OCI-LY7 (cell line): ENCODE measurements around the gene BRCA2. TPM values are rescaled to one million over a fixed set of nuclear protein-coding genes. Genes with fewer than 3 reads are reported as not detected.

ENCODE experiments used
- BruUV-seq: library from RNA; stranded (reverse); fragments of 400-500 nt; replicated peaks from 2 replicates; lab custom pipeline; 2021; lab: Mats Ljungman, UMichigan
- CTCF ChIA-PET: fragments of 300-600 bp; sonication (Branson Sonifier 250); formaldehyde crosslinking; loops from one replicate; lab custom pipeline; 2022; ENCODE audit warnings: antibody characterized with exemption; ENCODE audit not compliant: unreplicated experiment; lab: Charles Lee
- POLR2A ChIA-PET: fragments of 300-600 bp; sonication (Branson Sonifier 250); formaldehyde crosslinking; loops from one replicate; lab custom pipeline; 2022; ENCODE audit warnings: antibody characterized with exemption; lab: Charles Lee
- DNase-seq: peaks from one replicate; pipeline ENCODE4 v3.0.0-alpha.2; 2015; ENCODE audit warnings: low spot score
- H2AFZ ChIP-seq: fragments of 200-600 bp; sonication (generic), shearing (Covaris generic); 2 replicates; pipeline ENCODE4 v1.6.1; 2014; ENCODE audit warnings: mild to moderate bottlenecking, antibody characterized with exemption, low read length, moderate library complexity
- H3K27ac ChIP-seq: fragments of 200-600 bp; sonication (generic); 2 replicates; pipeline ENCODE4 v1.5.1; 2014; ENCODE audit warnings: mixed run types, low read depth, mild to moderate bottlenecking, moderate library complexity, low read length, inconsistent platforms; ENCODE audit not compliant: poor library complexity, severe bottlenecking
- H3K36me3 ChIP-seq: fragments of 200-600 bp; sonication (generic); 2 replicates; pipeline ENCODE4 v1.6.1; 2014; ENCODE audit warnings: mild to moderate bottlenecking, antibody characterized with exemption, low read length, moderate library complexity, mixed read lengths; ENCODE audit not compliant: insufficient read depth
- H3K4me1 ChIP-seq: fragments of 200-600 bp; sonication (generic); 2 replicates; pipeline ENCODE4 v1.5.1; 2014; ENCODE audit warnings: mild to moderate bottlenecking, low read length; ENCODE audit not compliant: insufficient read depth, poor library complexity, severe bottlenecking
- H3K4me2 ChIP-seq: fragments of 200-600 bp; sonication (generic); 2 replicates; pipeline ENCODE4 v1.6.1; 2014; ENCODE audit warnings: mild to moderate bottlenecking, low read length
- H3K4me3 ChIP-seq: fragments of 200-600 bp; sonication (generic); 2 replicates; pipeline ENCODE4 v1.5.1; 2014; ENCODE audit warnings: mild to moderate bottlenecking, low read depth, low read length; ENCODE audit not compliant: poor library complexity, severe bottlenecking
- H3K79me2 ChIP-seq: fragments of 200-600 bp; sonication (generic); 2 replicates; pipeline ENCODE4 v1.6.1; 2016; ENCODE audit warnings: low read depth, mild to moderate bottlenecking, low read length, moderate library complexity, mixed read lengths; ENCODE audit not compliant: insufficient read depth
- H3K9me2 ChIP-seq: fragments of 200-600 bp; sonication (generic); 2 replicates; pipeline ENCODE4 v1.6.1; 2016; ENCODE audit warnings: mild to moderate bottlenecking, low read length, mixed read lengths; ENCODE audit not compliant: insufficient read depth
- H3K9me3 ChIP-seq: fragments of 200-600 bp; sonication (generic); 2 replicates; pipeline ENCODE4 v1.6.1; 2014; ENCODE audit warnings: mild to moderate bottlenecking, mixed run types, low read length, mixed read lengths
- H4K20me1 ChIP-seq: fragments of 200-600 bp; sonication (generic); 2 replicates; pipeline ENCODE4 v1.6.1; 2014; ENCODE audit warnings: mild to moderate bottlenecking, antibody characterized with exemption, low read length, moderate library complexity, mixed read lengths; ENCODE audit not compliant: insufficient read depth
- CTCF ChIP-seq: fragments of 200-600 bp; sonication (generic); conservative IDR thresholded peaks from 2 replicates; pipeline ENCODE4 v1.5.1; 2014; ENCODE audit warnings: mild to moderate bottlenecking, antibody characterized with exemption, low read length, moderate library complexity, mixed read lengths
- EZH2phosphoT487 ChIP-seq: fragments of 200-600 bp; sonication (generic); IDR thresholded peaks from 2 replicates; pipeline ENCODE4 v1.6.1; 2018; ENCODE audit warnings: low read depth, borderline replicate concordance, mild to moderate bottlenecking, mixed run types, antibody characterized with exemption, low read length, moderate library complexity, mixed read lengths
- intact Hi-C: fragments of 100-400 bp; cut with micrococcal nuclease; formaldehyde crosslinking; loops from one replicate; pipeline ENCODE4 v1.10.0; 2022; ENCODE audit not compliant: unreplicated experiment
- total RNA-seq, 2 experiments: library from RNA; depleted of rRNA in 1 of 2; stranded (reverse); fragments of >200 nt in 1 of 2; shearing (Covaris generic) in 1 of 2; gene quantifications; 2 replicates each; pipeline ENCODE4 v1.2.3, GENCODE V29; 2014 to 2022

The BRCA2 gene
- total RNA-seq, 2 experiments from 2014 or later, result 25.8 to 34.3 TPM

GRCh38 chr13:32320528-32320927, 5.2 kb downstream of the BRCA2 start:
- Histone ChIP-seq H3K9me2 (no peaks in the 10 kb centered on the region), H3K9me3 (no peaks in the 10 kb centered on the region; the same call in 1 of the 2 replicates), H3K4me1 (peaks cover 17% of the 10 kb centered on the region), H2AFZ (no peak overlapping the region), H3K4me3 (no peak overlapping the region), H4K20me1 (no peaks in the 10 kb centered on the region), H3K27ac (no peak overlapping the region), H3K4me2 (no peak overlapping the region), H3K79me2 (peaks cover 29% of the 10 kb centered on the region; the same call in 1 of the 2 replicates), H3K36me3 (peaks cover 81% of the 10 kb centered on the region)
- BruUV-seq, result no TSS peak
- ChIA-PET POLR2A (interaction anchor here (0.5 kb wide), 1 partner anchor 57 kb away, joined by 3 read pairs; no protein-coding TSS in a partner anchor), CTCF (no interaction called here)
- intact Hi-C loops, result no loop called here
- DNase-seq, result no peak
- TF ChIP-seq EZH2phosphoT487, result no peak
- TF ChIP-seq CTCF, result no peak

GRCh38 chr13:32323912-32324311, 8.6 kb downstream of the BRCA2 start:
- TF ChIP-seq EZH2phosphoT487 (no peak), CTCF (no peak)
- Histone ChIP-seq H3K4me1 (no peaks in the 10 kb centered on the region), H3K79me2 (peaks cover 5% of the 10 kb centered on the region; the same call in 1 of the 2 replicates), H3K36me3 (peaks cover 97% of the 10 kb centered on the region), H3K4me3 (no peak overlapping the region), H3K4me2 (no peak overlapping the region), H3K9me3 (no peaks in the 10 kb centered on the region), H3K27ac (no peak overlapping the region), H4K20me1 (no peaks in the 10 kb centered on the region), H2AFZ (no peak overlapping the region), H3K9me2 (no peaks in the 10 kb centered on the region)
- POLR2A ChIA-PET, result interaction anchor here (0.7 to 1.0 kb wide), 2 partner anchors 8 to 9 kb away, joined by 3 to 5 read pairs; partner anchors contain the start of genes BRCA2 and ZAR1L
- CTCF ChIA-PET, result no interaction called here
- intact Hi-C loops, result no loop called here
- no peak for DNase-seq
- BruUV-seq, result no TSS peak

GRCh38 chr13:32330441-32330840, 15.1 kb downstream of the BRCA2 start:
- ChIA-PET POLR2A (interaction anchor here (1.1 kb wide), 1 partner anchor 11 kb away, joined by 3 read pairs; no protein-coding TSS in a partner anchor), CTCF (no interaction called here)
- TF ChIP-seq CTCF, result no peak
- no peak for TF ChIP-seq EZH2phosphoT487
- H4K20me1 ChIP-seq, result no peaks in the 10 kb centered on the region
- H3K4me2 ChIP-seq, result no peak overlapping the region
- no peak overlapping the region for H2AFZ ChIP-seq
- H3K27ac ChIP-seq, result no peak overlapping the region
- no peaks in the 10 kb centered on the region for H3K9me3 ChIP-seq
- DNase-seq, result no peak
- intact Hi-C loops, result no loop called here
- H3K4me1 ChIP-seq, result no peaks in the 10 kb centered on the region
- peaks cover 97% of the 10 kb centered on the region for H3K36me3 ChIP-seq
- no TSS peak for BruUV-seq
- H3K79me2 ChIP-seq, result peaks cover 3% of the 10 kb centered on the region; the same call in 1 of the 2 replicates
- H3K4me3 ChIP-seq, result no peak overlapping the region
- no peaks in the 10 kb centered on the region for H3K9me2 ChIP-seq
